KMS-11 (cell line): ENCODE measurements around the gene SCGB1D2.

ENCODE experiments used
- H2AFZ ChIP-seq: fragments of 200-600 bp; sonication (generic); 2 replicates; pipeline ENCODE4 v1.6.1; 2016; ENCODE audit warnings: antibody characterized with exemption, mixed run types, low read depth
- H3K27ac ChIP-seq: fragments of 200-600 bp; sonication (generic); 2 replicates; pipeline ENCODE4 v1.6.1; 2016; ENCODE audit warnings: mild to moderate bottlenecking, mixed run types
- H3K27me3 ChIP-seq: fragments of 200-600 bp; sonication (generic); 2 replicates; pipeline ENCODE4 v1.6.1; 2017; ENCODE audit warnings: mild to moderate bottlenecking, low read depth, mixed run types, moderate library complexity; ENCODE audit not compliant: insufficient read depth
- H3K36me3 ChIP-seq: fragments of 200-600 bp; sonication (generic); 2 replicates; pipeline ENCODE4 v1.6.1; 2017; ENCODE audit warnings: mild to moderate bottlenecking, mixed run types; ENCODE audit not compliant: insufficient read depth
- H3K4me1 ChIP-seq: fragments of 200-600 bp; sonication (generic); 2 replicates; pipeline ENCODE4 v1.6.1; 2016; ENCODE audit warnings: mild to moderate bottlenecking, low read depth, mixed run types; ENCODE audit not compliant: poor library complexity, severe bottlenecking
- H3K4me2 ChIP-seq: fragments of 200-600 bp; sonication (generic); 2 replicates; pipeline ENCODE4 v1.7.0; 2016; ENCODE audit warnings: mild to moderate bottlenecking, mixed run types
- H3K4me3 ChIP-seq: fragments of 200-600 bp; sonication (generic); IDR thresholded peaks from 2 replicates; pipeline ENCODE4 v1.6.1; 2017; ENCODE audit warnings: low read depth, low read length, mixed read lengths; ENCODE audit not compliant: insufficient read depth
- H3K79me2 ChIP-seq: fragments of 200-600 bp; sonication (generic); 2 replicates; pipeline ENCODE4 v1.6.1; 2016; ENCODE audit warnings: low read depth, mixed run types; ENCODE audit not compliant: insufficient read depth
- H3K9ac ChIP-seq: fragments of 200-600 bp; sonication (generic); 2 replicates; pipeline ENCODE4 v1.6.1; 2016; ENCODE audit warnings: mild to moderate bottlenecking, mixed run types
- H4K20me1 ChIP-seq: fragments of 200-600 bp; sonication (generic); 2 replicates; pipeline ENCODE4 v1.6.1; 2016; ENCODE audit warnings: mild to moderate bottlenecking, mixed run types; ENCODE audit not compliant: insufficient read depth
- CTCF ChIP-seq: fragments of 200-600 bp; sonication (generic); conservative IDR thresholded peaks from 2 replicates; pipeline ENCODE4 v1.6.1; 2017; ENCODE audit warnings: low read depth, mild to moderate bottlenecking, antibody characterized with exemption, low read length, moderate library complexity, mixed read lengths

Gene SCGB1D2

GRCh38 chr11:62233730-62234129 lies 8.3 kb upstream of the SCGB1D2 start:
- H4K20me1 ChIP-seq: no peaks in the 10 kb centered on the region
- H3K4me3 ChIP-seq: no peak overlapping the region
- no peak overlapping the region for H2AFZ ChIP-seq
- H3K79me2 ChIP-seq: no peaks in the 10 kb centered on the region
- H3K27ac ChIP-seq: no peak overlapping the region
- H3K4me1 ChIP-seq: no peaks in the 10 kb centered on the region
- H3K27me3 ChIP-seq: no peaks in the 10 kb centered on the region
- H3K4me2 ChIP-seq: no peak overlapping the region
- no peaks in the 10 kb centered on the region for H3K36me3 ChIP-seq
- H3K9ac ChIP-seq: no peak overlapping the region
- TF ChIP-seq CTCF: no peak

- no peaks in the 10 kb centered on the region for H3K79me2 ChIP-seq
- TF ChIP-seq CTCF: no peak
- H3K27me3 ChIP-seq: no peaks in the 10 kb centered on the region
- H4K20me1 ChIP-seq: no peaks in the 10 kb centered on the region
- H3K4me3 ChIP-seq: no peak overlapping the region
- no peak overlapping the region for H3K9ac ChIP-seq
- no peak overlapping the region for H3K4me2 ChIP-seq
- no peak overlapping the region for H3K27ac ChIP-seq
- H3K4me1 ChIP-seq: no peaks in the 10 kb centered on the region
- H2AFZ ChIP-seq: no peak overlapping the region
- no peaks in the 10 kb centered on the region for H3K36me3 ChIP-seq
Observed at GRCh38 chr11:62236187-62236586, 5.9 kb upstream of the SCGB1D2 start.

DNA sequence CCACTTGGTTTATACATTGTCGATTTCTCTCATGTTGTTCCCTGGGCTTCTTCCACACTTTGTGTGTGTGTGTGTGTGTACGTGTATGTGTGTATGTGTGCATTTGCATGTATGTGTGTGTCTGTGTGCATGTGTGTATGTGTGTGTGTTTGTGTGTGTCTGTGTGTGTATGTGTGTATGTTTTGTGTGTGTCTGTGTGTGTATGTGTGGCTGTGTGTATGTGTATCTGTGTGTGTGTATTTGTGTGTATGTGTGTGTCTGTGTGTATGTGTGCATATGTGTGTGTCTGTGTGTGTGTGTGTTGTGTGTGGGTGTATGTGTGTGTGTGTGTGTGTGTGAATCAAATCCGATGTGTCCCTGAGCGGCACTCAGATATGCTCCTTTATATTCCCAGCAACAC lies 4.5 kb upstream of the SCGB1D2 start:
- Histone ChIP-seq H3K27me3 (no peaks in the 10 kb centered on the region), H3K79me2 (no peaks in the 10 kb centered on the region)

GRCh38 chr11:62238151-62238550 lies 3.9 kb upstream of the SCGB1D2 start:
- Histone ChIP-seq H3K4me3 (no peak overlapping the region), H3K27me3 (no peaks in the 10 kb centered on the region), H3K4me1 (no peaks in the 10 kb centered on the region)

More for the DNA sequence above, 4.5 kb upstream of the SCGB1D2 start:
- no peaks in the 10 kb centered on the region for H4K20me1 ChIP-seq
- H3K9ac ChIP-seq: no peak overlapping the region
- H3K4me2 ChIP-seq: no peak overlapping the region
- no peak overlapping the region for H2AFZ ChIP-seq
- no peak for TF ChIP-seq CTCF
- no peak overlapping the region for H3K27ac ChIP-seq
- no peaks in the 10 kb centered on the region for H3K36me3 ChIP-seq
- H3K4me1 ChIP-seq: no peaks in the 10 kb centered on the region
- H3K4me3 ChIP-seq: no peak overlapping the region

More at GRCh38 chr11:62238151-62238550, 3.9 kb upstream of the SCGB1D2 start:
- H2AFZ ChIP-seq: no peak overlapping the region
- no peak overlapping the region for H3K9ac ChIP-seq
- H3K79me2 ChIP-seq: no peaks in the 10 kb centered on the region
- no peaks in the 10 kb centered on the region for H4K20me1 ChIP-seq
- no peaks in the 10 kb centered on the region for H3K36me3 ChIP-seq
- no peak for TF ChIP-seq CTCF
- no peak overlapping the region for H3K27ac ChIP-seq
- no peak overlapping the region for H3K4me2 ChIP-seq
